HL-60 (cell line): Measurements from ENCODE around the gene CHPF2.
A peak's percentile ranks its signal among the peaks of the same experiment; 100 is the strongest.

Experiments used
- DNase-seq, 2 experiments: peaks; one replicate each; pipeline ENCODE4 v3.0.0-alpha.2; 2010 to 2020; ENCODE audit warnings: low read depth in 1 of 2, low spot score in 1 of 2
- H3K27ac ChIP-seq: fragments of 250-450 bp; sonication (Bioruptor Pico); replicated peaks from 2 replicates; pipeline ENCODE4 v1.5.1; 2020; ENCODE audit warnings: mild to moderate bottlenecking, moderate library complexity
- H3K27me3 ChIP-seq: fragments of 250-450 bp; sonication (Bioruptor Pico); 2 replicates; pipeline ENCODE4 v1.5.1; 2021; ENCODE audit warnings: mild to moderate bottlenecking, moderate library complexity; ENCODE audit not compliant: insufficient read depth, poor library complexity, severe bottlenecking
- H3K4me3 ChIP-seq: replicated peaks from 2 replicates; pipeline ENCODE4 v1.5.1; 2011; ENCODE audit warnings: mild to moderate bottlenecking, control low read depth, low read length; ENCODE audit not compliant: insufficient read depth
- CTCF ChIP-seq: IDR thresholded peaks from one replicate; pipeline ENCODE4 v1.5.1; 2011; ENCODE audit warnings: low read length, control low read depth, inconsistent platforms; ENCODE audit not compliant: insufficient read depth
- GABPA ChIP-seq: IDR thresholded peaks from 2 replicates; pipeline ENCODE4 v1.6.1; 2012; ENCODE audit warnings: low read depth
- POLR2AphosphoS5 ChIP-seq: IDR thresholded peaks from 2 replicates; pipeline ENCODE4 v1.6.1; 2012; ENCODE audit warnings: low read depth
- REST ChIP-seq: IDR thresholded peaks from 2 replicates; pipeline ENCODE4 v1.6.1; 2012; ENCODE audit warnings: low read depth; ENCODE audit not compliant: insufficient replicate concordance
- SPI1 ChIP-seq: IDR thresholded peaks from 2 replicates; pipeline ENCODE4 v1.6.1; 2012; ENCODE audit warnings: low read depth, mild to moderate bottlenecking, borderline replicate concordance

CHPF2 gene

GRCh38 chr7:151265351-151265931, 33.2 kb downstream of the CHPF2 start:
- Histone ChIP-seq H3K27ac (no peak overlapping the region), H3K27me3 (no peaks in the 10 kb centered on the region), H3K4me3 (no peak overlapping the region)
- no peak for DNase-seq
- TF ChIP-seq CTCF (no peak), GABPA (no peak), POLR2AphosphoS5 (no peak)

GRCh38 chr7:151269511-151269910, 37.2 kb downstream of the CHPF2 start:
- H3K27me3 ChIP-seq, result no peaks in the 10 kb centered on the region
- DNase-seq, result no peak
- no peak for TF ChIP-seq POLR2AphosphoS5
- TF ChIP-seq GABPA, result no peak
- no peak for TF ChIP-seq CTCF
- TF ChIP-seq REST, result no peak
- no peak for TF ChIP-seq SPI1
- H3K4me3 ChIP-seq, result no peak overlapping the region
- no peak overlapping the region for H3K27ac ChIP-seq

- Histone ChIP-seq H3K27me3 (no peaks in the 10 kb centered on the region), H3K4me3 (no peak overlapping the region), H3K27ac (peak overlapping the region; percentile 77)
- TF ChIP-seq SPI1, result peak; percentile 64
- TF ChIP-seq POLR2AphosphoS5, result peak; percentile 55; the same call in 1 of the 2 replicates
- TF ChIP-seq REST, result no peak
- peak; percentile 96 to 98 for DNase-seq
These were observed 39.5 kb downstream of the CHPF2 start for GRCh38 chr7:151271699-151272355.

GRCh38 chr7:151272405-151272804, 40.1 kb downstream of the CHPF2 start:
- TF ChIP-seq REST (no peak), CTCF (no peak), GABPA (no peak), SPI1 (no peak), POLR2AphosphoS5 (no peak)
- Histone ChIP-seq H3K27ac (peak overlapping the region; percentile 41), H3K27me3 (no peaks in the 10 kb centered on the region), H3K4me3 (no peak overlapping the region)
- DNase-seq, result no peak
